SK-N-SH treated with all-trans-retinoic acid at 6 μM for 48 hours (cell line): Measurements from ENCODE around the gene C1orf198.

Experiments
- ATAC-seq: fragments of 200-7000 bp; cut with Tn5 transposase; 3 replicates; pipeline ENCODE4 v1.9.1; 2020; ENCODE audit warnings: mild to moderate bottlenecking, moderate library complexity
- ARNTL ChIP-seq: fragments of 450-650 bp; formaldehyde crosslinking; IDR thresholded peaks from 2 replicates; pipeline ENCODE4 v1.5.0; 2020; ENCODE audit warnings: low read depth, mild to moderate bottlenecking, moderate library complexity, borderline replicate concordance
- BACH2 ChIP-seq: fragments of 250-450 bp; sonication (Bioruptor Pico); IDR thresholded peaks from 2 replicates; pipeline ENCODE4 v1.9.0; 2021; ENCODE audit warnings: mild to moderate bottlenecking, borderline replicate concordance
- CREB5 ChIP-seq: fragments of 250-450 bp; sonication (Bioruptor Pico); IDR thresholded peaks from 2 replicates; pipeline ENCODE4 v1.5.1; 2020; ENCODE audit warnings: low read depth, mild to moderate bottlenecking, moderate library complexity
- CSDC2 ChIP-seq: fragments of 250-450 bp; sonication (Bioruptor Pico); IDR thresholded peaks from 2 replicates; pipeline ENCODE4 v1.5.0; 2020; ENCODE audit warnings: mild to moderate bottlenecking, moderate library complexity
- CSRNP3 ChIP-seq: fragments of 250-450 bp; sonication (Bioruptor Pico); IDR thresholded peaks from 2 replicates; pipeline ENCODE4 v1.5.1; 2021; ENCODE audit warnings: mild to moderate bottlenecking, moderate library complexity
- ESRRG ChIP-seq: fragments of 250-450 bp; sonication (Bioruptor Pico); IDR thresholded peaks from 2 replicates; pipeline ENCODE4 v1.6.1; 2021; ENCODE audit warnings: mild to moderate bottlenecking
- GLIS3 ChIP-seq: fragments of 250-450 bp; sonication (Bioruptor Pico); IDR thresholded peaks from 2 replicates; pipeline ENCODE4 v1.5.0; 2020; ENCODE audit warnings: mild to moderate bottlenecking, moderate library complexity
- ISL1 ChIP-seq: fragments of 250-450 bp; sonication (Bioruptor Pico); IDR thresholded peaks from 2 replicates; pipeline ENCODE4 v2.1.2; 2022; ENCODE audit warnings: mild to moderate bottlenecking, moderate library complexity
- OSR1 ChIP-seq: fragments of 250-450 bp; sonication (Bioruptor Pico); IDR thresholded peaks from 2 replicates; pipeline ENCODE4 v1.8.0; 2022; ENCODE audit warnings: moderate library complexity, mild to moderate bottlenecking, inconsistent platforms
- PATZ1 ChIP-seq: fragments of 250-450 bp; sonication (Bioruptor Pico); IDR thresholded peaks from 2 replicates; pipeline ENCODE4 v1.8.0; 2020; ENCODE audit warnings: mild to moderate bottlenecking, moderate library complexity, borderline replicate concordance
- POU6F1 ChIP-seq: fragments of 250-450 bp; sonication (Bioruptor Pico); IDR thresholded peaks from 2 replicates; pipeline ENCODE4 v1.8.0; 2021; ENCODE audit warnings: low read depth, mild to moderate bottlenecking, moderate library complexity, borderline replicate concordance
- PPARA ChIP-seq: fragments of 250-450 bp; sonication (Bioruptor Pico); IDR thresholded peaks from 2 replicates; pipeline ENCODE4 v1.5.0; 2020; ENCODE audit warnings: mild to moderate bottlenecking, borderline replicate concordance
- RARB ChIP-seq: fragments of 250-450 bp; sonication (Bioruptor Pico); IDR thresholded peaks from 2 replicates; pipeline ENCODE4 v1.8.0; 2021; ENCODE audit warnings: mild to moderate bottlenecking, moderate library complexity
- SNAI2 ChIP-seq: fragments of 250-450 bp; sonication (Bioruptor Pico); IDR thresholded peaks from 2 replicates; pipeline ENCODE4 v1.5.0; 2020; ENCODE audit warnings: mild to moderate bottlenecking, moderate library complexity
- TCF4 ChIP-seq: fragments of 250-450 bp; sonication (Bioruptor Pico); IDR thresholded peaks from 2 replicates; pipeline ENCODE4 v1.8.0; 2021; ENCODE audit warnings: mild to moderate bottlenecking, moderate library complexity, borderline replicate concordance
- TOX ChIP-seq: fragments of 250-450 bp; sonication (Bioruptor Pico); IDR thresholded peaks from 2 replicates; pipeline ENCODE4 v1.8.0; 2021; ENCODE audit warnings: mild to moderate bottlenecking, moderate library complexity, borderline replicate concordance
- TSHZ2 ChIP-seq: fragments of 250-450 bp; sonication (Bioruptor Pico); IDR thresholded peaks from 2 replicates; pipeline ENCODE4 v1.5.0; 2020; ENCODE audit warnings: mild to moderate bottlenecking, moderate library complexity
- ZC3H10 ChIP-seq: fragments of 250-450 bp; sonication (Bioruptor Pico); IDR thresholded peaks from 2 replicates; pipeline ENCODE4 v1.5.1; 2021; ENCODE audit warnings: mild to moderate bottlenecking, moderate library complexity
- ZFP3 ChIP-seq: fragments of 250-450 bp; sonication (Bioruptor Pico); IDR thresholded peaks from 2 replicates; pipeline ENCODE4 v1.5.0; 2020; ENCODE audit warnings: mild to moderate bottlenecking, moderate library complexity
- ZFP30 ChIP-seq: fragments of 450-650 bp; formaldehyde crosslinking; IDR thresholded peaks from 2 replicates; pipeline ENCODE4 v1.5.0; 2022; ENCODE audit warnings: mild to moderate bottlenecking, moderate library complexity
- ZNF565 ChIP-seq: fragments of 450-650 bp; formaldehyde crosslinking; conservative IDR thresholded peaks from 2 replicates; pipeline ENCODE4 v1.5.0; 2020; ENCODE audit warnings: low read depth, mild to moderate bottlenecking, moderate library complexity
- ZNF70 ChIP-seq: fragments of 450-650 bp; formaldehyde crosslinking; IDR thresholded peaks from 2 replicates; pipeline ENCODE4 v1.5.0; 2020; ENCODE audit warnings: mild to moderate bottlenecking, moderate library complexity
- ZNF8 ChIP-seq: fragments of 450-650 bp; formaldehyde crosslinking; IDR thresholded peaks from 2 replicates; pipeline ENCODE4 v1.5.0; 2020; ENCODE audit warnings: mild to moderate bottlenecking, moderate library complexity

The C1orf198 gene

GRCh38 chr1:230851291-230851691 is 17.0 kb downstream of the C1orf198 start:
- peak; percentile 87 for ATAC-seq
- TF ChIP-seq TSHZ2 (no peak), ZNF8 (CRISPR knock-in tag) (no peak), TCF4 (CRISPR knock-in tag) (no peak), ESRRG (no peak), GLIS3 (CRISPR knock-in tag) (no peak), PPARA (no peak), OSR1 (CRISPR knock-in tag) (no peak), ZFP3 (CRISPR knock-in tag) (0 out of 2 replicates have a peak, but pooled peaks have one; percentile 44), ZC3H10 (CRISPR knock-in tag) (no peak), CSDC2 (peak; percentile 56; the same call in 1 of the 2 replicates), RARB (CRISPR knock-in tag) (no peak), BACH2 (CRISPR knock-in tag) (no peak), PATZ1 (CRISPR knock-in tag) (no peak), ZFP30 (no peak), CSRNP3 (CRISPR knock-in tag) (no peak), TOX (CRISPR knock-in tag) (no peak), POU6F1 (no peak), SNAI2 (CRISPR knock-in tag) (no peak), CREB5 (CRISPR knock-in tag) (peak; percentile 40; the same call in 1 of the 2 replicates), ZNF70 (CRISPR knock-in tag) (no peak), ISL1 (CRISPR knock-in tag) (peak; percentile 86), ARNTL (CRISPR knock-in tag) (no peak), ZNF565 (CRISPR knock-in tag) (no peak)

GRCh38 chr1:230850547-230850946 is 17.8 kb downstream of the C1orf198 start:
- no peak for TF ChIP-seq ZNF565 (CRISPR knock-in tag)
- no peak for TF ChIP-seq ARNTL (CRISPR knock-in tag)
- no peak for TF ChIP-seq ISL1 (CRISPR knock-in tag)
- TF ChIP-seq RARB (CRISPR knock-in tag) = no peak
- TF ChIP-seq PATZ1 (CRISPR knock-in tag) = no peak
- TF ChIP-seq ZNF70 (CRISPR knock-in tag) = no peak
- TF ChIP-seq CREB5 (CRISPR knock-in tag) = no peak
- TF ChIP-seq, all 23 proteins: peak for 0
- ATAC-seq = no peak; the same call in 1 of the 3 replicates
